ENCODE data around the gene IGSF11. TPM values are rescaled to one million over a fixed set of nuclear protein-coding genes. Genes with fewer than 3 reads are reported as not detected.

The IGSF11 gene
- total and polyA plus RNA-seq, 4 donors = 0.02 to 0.17 TPM; not detected in 2

GRCh38 chr3:119044593-119044992 is 9.9 kb upstream of the IGSF11 start:
- no peak overlapping the region for H3K9ac ChIP-seq (ENCODE audit: low read depth in 1 of 2, low read length in 2 of 2)
- H3K4me1 ChIP-seq (ENCODE audit: control insufficient read depth in 4 of 4, insufficient read depth in 4 of 4, low read length in 3 of 4) = no peaks in the 10 kb centered on the region
- DNase-seq (ENCODE audit: low spot score) = no peak
- H3K27ac ChIP-seq (ENCODE audit: low read depth in 1 of 2, low read length in 2 of 2) = no peak overlapping the region
- H3K9me3 ChIP-seq (ENCODE audit: control insufficient read depth in 4 of 4, low read length in 3 of 4) = peaks cover 0 to 4% (median 0%) of the 10 kb centered on the region in 4 donors
- no peaks in the 10 kb centered on the region for H3K27me3 ChIP-seq (ENCODE audit: control insufficient read depth in 4 of 4, insufficient read depth in 4 of 4, low read length in 3 of 4)
- H3K36me3 ChIP-seq (ENCODE audit: control insufficient read depth in 4 of 4, insufficient read depth in 3 of 4, low read depth in 1 of 4, low read length in 3 of 4) = no peaks in the 10 kb centered on the region
- WGBS = 74% methylated on average over 2 of the region's 2 CpGs
- no peak for TF ChIP-seq RXRA (IDR thresholded peaks at IDR 0.05)
- no peak for TF ChIP-seq RAD21 (IDR thresholded peaks at IDR 0.05)
- no peak for TF ChIP-seq GABPA (IDR thresholded peaks at IDR 0.05 in 1 of 2, conservative IDR thresholded peaks at IDR 0.05 in 1 of 2)
- no peak for TF ChIP-seq NR2F2 (IDR thresholded peaks at IDR 0.05)
- no peak for TF ChIP-seq CTCF (IDR thresholded peaks at IDR 0.05; ENCODE audit: low read depth, low read length, missing input control)
- no peak for TF ChIP-seq MAX (IDR thresholded peaks at IDR 0.05)
- TF ChIP-seq EGR1 (IDR thresholded peaks at IDR 0.05; ENCODE audit: low read depth in 2 of 2) = no peak
- no peak for TF ChIP-seq HNF4G (IDR thresholded peaks at IDR 0.05)
- no peak for TF ChIP-seq JUND (IDR thresholded peaks at IDR 0.05)
- no peak for TF ChIP-seq HNF4A (conservative IDR thresholded peaks at IDR 0.05)
- TF ChIP-seq TAF1 (conservative IDR thresholded peaks at IDR 0.05) = no peak
- TF ChIP-seq SP1 (IDR thresholded peaks at IDR 0.05) = no peak
- no peak for TF ChIP-seq YY1 (IDR thresholded peaks at IDR 0.05)
- no peak for TF ChIP-seq FOXA1 (IDR thresholded peaks at IDR 0.05)
- TF ChIP-seq ZBTB33 (IDR thresholded peaks at IDR 0.05) = no peak
- H3K4me3 ChIP-seq (ENCODE audit: low read depth in 1 of 3, low read length in 3 of 3) = no peak overlapping the region

GRCh38 chr3:119042162-119042561 is 7.5 kb upstream of the IGSF11 start:
- Histone ChIP-seq H3K27me3 (ENCODE audit: control insufficient read depth in 4 of 4, insufficient read depth in 4 of 4, low read length in 3 of 4) (peaks cover 0 to 3% (median 1%) of the 10 kb centered on the region in 4 donors), H3K4me1 (ENCODE audit: control insufficient read depth in 4 of 4, insufficient read depth in 4 of 4, low read length in 3 of 4) (no peaks in the 10 kb centered on the region), H3K9me3 (ENCODE audit: control insufficient read depth in 4 of 4, low read length in 3 of 4) (peaks cover 0 to 4% (median 0%) of the 10 kb centered on the region in 4 donors), H3K9ac (ENCODE audit: low read depth in 1 of 2, low read length in 2 of 2) (no peak overlapping the region), H3K36me3 (ENCODE audit: control insufficient read depth in 4 of 4, insufficient read depth in 3 of 4, low read depth in 1 of 4, low read length in 3 of 4) (no peaks in the 10 kb centered on the region), H3K4me3 (ENCODE audit: low read depth in 1 of 3, low read length in 3 of 3) (no peak overlapping the region), H3K27ac (ENCODE audit: low read depth in 1 of 2, low read length in 2 of 2) (no peak overlapping the region)
- 79% methylated on average over 2 of the region's 2 CpGs for WGBS
- DNase-seq (ENCODE audit: low spot score) = no peak
- TF ChIP-seq NR2F2 (IDR thresholded peaks at IDR 0.05) (no peak), RXRA (IDR thresholded peaks at IDR 0.05) (no peak), GABPA (IDR thresholded peaks at IDR 0.05 in 1 of 2, conservative IDR thresholded peaks at IDR 0.05 in 1 of 2) (no peak), EGR1 (IDR thresholded peaks at IDR 0.05; ENCODE audit: low read depth in 2 of 2) (no peak), HNF4A (conservative IDR thresholded peaks at IDR 0.05) (no peak)

- H3K36me3 ChIP-seq (ENCODE audit: control insufficient read depth in 4 of 4, insufficient read depth in 3 of 4, low read depth in 1 of 4, low read length in 3 of 4) = no peaks in the 10 kb centered on the region
- H3K4me3 ChIP-seq (ENCODE audit: low read depth in 1 of 3, low read length in 3 of 3) = peak overlapping the region in 1 of 3 donors; percentile 69
- H3K27me3 ChIP-seq (ENCODE audit: control insufficient read depth in 4 of 4, insufficient read depth in 4 of 4, low read length in 3 of 4) = peaks cover 0 to 25% (median 5%) of the 10 kb centered on the region in 4 donors
- H3K4me1 ChIP-seq (ENCODE audit: control insufficient read depth in 4 of 4, insufficient read depth in 4 of 4, low read length in 3 of 4) = peaks cover 2 to 14% (median 11%) of the 10 kb centered on the region in 4 donors
- H3K9ac ChIP-seq (ENCODE audit: low read depth in 1 of 2, low read length in 2 of 2) = no peak overlapping the region
- H3K27ac ChIP-seq (ENCODE audit: low read depth in 1 of 2, low read length in 2 of 2) = no peak overlapping the region
- WGBS = 2% methylated on average over 18 of the region's 18 CpGs
- peaks cover 0 to under 1% (median 0%) of the 10 kb centered on the region in 4 donors for H3K9me3 ChIP-seq (ENCODE audit: control insufficient read depth in 4 of 4, low read length in 3 of 4)
- DNase-seq (ENCODE audit: low spot score) = no peak
- TF ChIP-seq YY1 (IDR thresholded peaks at IDR 0.05) = no peak
- no peak for TF ChIP-seq MAX (IDR thresholded peaks at IDR 0.05)
- no peak for TF ChIP-seq RAD21 (IDR thresholded peaks at IDR 0.05)
- TF ChIP-seq HNF4G (IDR thresholded peaks at IDR 0.05) = no peak
- TF ChIP-seq NR2F2 (IDR thresholded peaks at IDR 0.05) = no peak
- no peak for TF ChIP-seq REST (IDR thresholded peaks at IDR 0.05)
- no peak for TF ChIP-seq TAF1 (conservative IDR thresholded peaks at IDR 0.05)
- no peak for TF ChIP-seq HNF4A (conservative IDR thresholded peaks at IDR 0.05)
- no peak for TF ChIP-seq ATF3 (IDR thresholded peaks at IDR 0.05)
- no peak for TF ChIP-seq GABPA (IDR thresholded peaks at IDR 0.05 in 1 of 2, conservative IDR thresholded peaks at IDR 0.05 in 1 of 2)
- TF ChIP-seq JUND (IDR thresholded peaks at IDR 0.05) = no peak
Observed at GRCh38 chr3:119035014-119035346, 334 bp upstream of the IGSF11 start.
